SK-N-SH (cell line): ENCODE data around the gene DAB1. TPM values are rescaled to one million over a fixed set of nuclear protein-coding genes. Genes with fewer than 3 reads are reported as not detected.

ENCODE experiments used
- CTCF ChIA-PET: fragments of 300-600, 350-600 bp; formaldehyde crosslinking; extraction: SDS; loops from one replicate; lab custom pipeline; 2021; lab: Yijun Ruan, JAX
- POLR2A ChIA-PET: fragments of 350-600 bp; sonication (Branson Sonifier 250); formaldehyde crosslinking; extraction: SDS; loops from one replicate; lab custom pipeline; 2020; ENCODE audit warnings: antibody characterized with exemption, inconsistent platforms; lab: Yijun Ruan, JAX
- DNase-seq: peaks from one replicate; pipeline ENCODE4 v3.0.0; 2012
- H2AFZ ChIP-seq: fragments of 200-600 bp; sonication (generic); 2 replicates; pipeline ENCODE4 v1.8.1; 2016; ENCODE audit warnings: antibody characterized with exemption, mild to moderate bottlenecking, low read depth
- H3F3A ChIP-seq: fragments of 200-600 bp; sonication (generic); replicated peaks from 2 replicates; pipeline ENCODE3; 2016; ENCODE audit warnings: antibody characterized with exemption, mild to moderate bottlenecking; ENCODE audit not compliant: insufficient read depth
- H3K27ac ChIP-seq, 2 experiments: fragments of 200-500 bp in 1 of 2; fragments of 200-600 bp in 1 of 2; sonication (Bioruptor generic) in 1 of 2; sonication (generic), shearing (Covaris generic) in 1 of 2; 2 replicates each; pipeline versions ENCODE4 v1.5.1 to v1.6.1; 2014 to 2016; ENCODE audit warnings: low read depth in 2 of 2, inconsistent platforms in 1 of 2, low read length in 1 of 2, mild to moderate bottlenecking in 1 of 2, mixed read lengths in 1 of 2
- H3K27me3 ChIP-seq: fragments of 200-600 bp; sonication (generic), shearing (Covaris generic); 2 replicates; pipeline ENCODE4 v1.6.1; 2016; ENCODE audit warnings: mixed run types; ENCODE audit not compliant: insufficient read depth
- H3K36me3 ChIP-seq, 2 experiments: fragments of 200-500 bp in 1 of 2; fragments of 200-600 bp in 1 of 2; sonication (Bioruptor generic) in 1 of 2; sonication (generic) in 1 of 2; replicated peaks in 1 of 2; 2 replicates each; pipeline versions ENCODE3 to v1.5.1; 2014 to 2016; ENCODE audit warnings: low read length in 1 of 2, mild to moderate bottlenecking in 1 of 2; ENCODE audit not compliant: insufficient read depth in 2 of 2, control insufficient read depth in 1 of 2
- H3K4me1 ChIP-seq, 2 experiments: fragments of 200-500 bp in 1 of 2; fragments of 200-600 bp in 1 of 2; sonication (Bioruptor generic) in 1 of 2; sonication (generic), shearing (Covaris generic) in 1 of 2; 2 replicates each; pipeline versions ENCODE4 v1.5.1 to v1.6.1; 2014 to 2016; ENCODE audit warnings: low read depth in 1 of 2, low read length in 1 of 2, mixed run types in 1 of 2; ENCODE audit not compliant: insufficient read depth in 2 of 2, control insufficient read depth in 1 of 2
- H3K4me2 ChIP-seq: fragments of 200-600 bp; sonication (generic), shearing (Covaris generic); 2 replicates; pipeline ENCODE4 v1.6.1; 2017; ENCODE audit warnings: mixed run types
- H3K4me3 ChIP-seq, 2 experiments: fragments of 200-500 bp in 1 of 2; fragments of 200-600 bp in 1 of 2; sonication (Bioruptor generic) in 1 of 2; sonication (generic), shearing (Covaris generic) in 1 of 2; 2 replicates each; pipeline versions ENCODE4 v1.5.1 to v1.8.1; 2014 to 2016; ENCODE audit warnings: low read depth in 2 of 2, inconsistent platforms in 1 of 2, low read length in 1 of 2, mild to moderate bottlenecking in 1 of 2, mixed read lengths in 1 of 2, moderate library complexity in 1 of 2
- H3K79me2 ChIP-seq: fragments of 200-600 bp; sonication (generic); 2 replicates; pipeline ENCODE4 v1.8.1; 2017; ENCODE audit warnings: mild to moderate bottlenecking; ENCODE audit not compliant: insufficient read depth
- H3K9ac ChIP-seq: fragments of 200-600 bp; sonication (generic); 2 replicates; pipeline ENCODE4 v1.6.1; 2017; ENCODE audit warnings: mixed run types
- H3K9me2 ChIP-seq: fragments of 200-600 bp; sonication (generic); 2 replicates; pipeline ENCODE4 v1.6.1; 2017; ENCODE audit warnings: mixed run types
- H3K9me3 ChIP-seq: fragments of 200-600 bp; sonication (generic); 2 replicates; pipeline ENCODE4 v1.6.1; 2017; ENCODE audit warnings: mixed run types, mild to moderate bottlenecking, moderate library complexity
- H4K20me1 ChIP-seq: fragments of 200-600 bp; sonication (generic); 2 replicates; pipeline ENCODE4 v1.6.1; 2017; ENCODE audit warnings: mild to moderate bottlenecking, mixed run types; ENCODE audit not compliant: insufficient read depth
- CHD2 ChIP-seq: fragments of 150-350 bp; IDR thresholded peaks from 2 replicates; pipeline ENCODE4 v1.6.1; 2018; ENCODE audit warnings: low read length; ENCODE audit not compliant: partially characterized antibody
- CTCF ChIP-seq: fragments of 200-600 bp; sonication (generic); IDR thresholded peaks from 2 replicates; pipeline ENCODE4 v1.6.1; 2017; ENCODE audit warnings: antibody characterized with exemption, mild to moderate bottlenecking, moderate library complexity
- ELF1 ChIP-seq: IDR thresholded peaks from 2 replicates; pipeline ENCODE4 v1.4.0; 2012
- FOSL2 ChIP-seq: IDR thresholded peaks from 2 replicates; pipeline ENCODE4 v1.4.0; 2012; ENCODE audit warnings: low read depth, mild to moderate bottlenecking, moderate library complexity, borderline replicate concordance
- JUND ChIP-seq: IDR thresholded peaks from 2 replicates; pipeline ENCODE4 v1.4.0; 2012
- MAX ChIP-seq: IDR thresholded peaks from 2 replicates; pipeline ENCODE4 v1.4.0; 2012; ENCODE audit warnings: low read depth
- MEF2A ChIP-seq: IDR thresholded peaks from 2 replicates; pipeline ENCODE4 v1.4.0; 2012; ENCODE audit warnings: low read depth, borderline replicate concordance
- MXI1 ChIP-seq: IDR thresholded peaks from 2 replicates; pipeline ENCODE4 v1.6.1; 2012; ENCODE audit warnings: mild to moderate bottlenecking, low read depth, low read length, improper control_type of control experiment
- PBX3 ChIP-seq: IDR thresholded peaks from 2 replicates; pipeline ENCODE4; 2012
- POLR2AphosphoS5 ChIP-seq: IDR thresholded peaks from 2 replicates; pipeline ENCODE4 v1.6.1; 2012; ENCODE audit warnings: low read depth, low read length
- RCOR1 ChIP-seq: fragments of 150-350 bp; IDR thresholded peaks from 2 replicates; pipeline ENCODE4 v1.6.1; 2017; ENCODE audit warnings: antibody characterized with exemption, low read length
- RFX5 ChIP-seq: IDR thresholded peaks from 2 replicates; pipeline ENCODE4 v1.6.1; 2012; ENCODE audit warnings: mild to moderate bottlenecking, improper control_type of control experiment, low read length
- RXRA ChIP-seq: IDR thresholded peaks from 2 replicates; pipeline ENCODE4 v1.4.0; 2012; ENCODE audit warnings: low read depth, mild to moderate bottlenecking, borderline replicate concordance
- SMC3 ChIP-seq: IDR thresholded peaks from 2 replicates; pipeline ENCODE4 v1.6.1; 2012; ENCODE audit warnings: low read depth, low read length, improper control_type of control experiment
- TAF1 ChIP-seq: IDR thresholded peaks from 2 replicates; pipeline ENCODE4 v1.6.1; 2012; ENCODE audit warnings: low read depth, mild to moderate bottlenecking, low read length, moderate library complexity, borderline replicate concordance
- TCF12 ChIP-seq: IDR thresholded peaks from 2 replicates; pipeline ENCODE4 v1.4.0; 2012
- USF1 ChIP-seq: IDR thresholded peaks from 2 replicates; pipeline ENCODE4 v1.4.0; 2012; ENCODE audit warnings: low read depth, borderline replicate concordance
- USF2 ChIP-seq: fragments of 150-350 bp; IDR thresholded peaks from 2 replicates; pipeline ENCODE4 v1.6.1; 2017; ENCODE audit warnings: antibody characterized with exemption, low read length, low read depth, borderline replicate concordance
- WGBS: methylation state at CpG from one replicate; pipeline ENCODE4 v1.1.6; 2017; ENCODE audit warnings: low lambda C conversion rate; 5-methylcytosine and 5-hydroxymethylcytosine counted together
- polyA plus RNA-seq, 3 experiments: library from polyadenylated mRNA; depleted of rRNA; stranded (reverse); fragments of >200 nt; gene quantifications; 2 replicates each; pipeline ENCODE4 v1.2.3, GENCODE V29; 2012

The DAB1 gene
- polyA plus RNA-seq, 1 of the 3 experiments (the other 2 are of a cell fraction): 2.9 TPM

- TF ChIP-seq USF2: no peak
- TF ChIP-seq POLR2AphosphoS5: no peak
- no peak for TF ChIP-seq RFX5
- no peak for TF ChIP-seq MAX
- TF ChIP-seq SMC3: no peak
- no peak for TF ChIP-seq TAF1
- no peak for TF ChIP-seq ELF1
- TF ChIP-seq PBX3: no peak
- no peak for TF ChIP-seq CTCF
- TF ChIP-seq, all 33 proteins: peak for 0
Observed at GRCh38 chr1:57093122-57093521, 330.7 kb downstream of the DAB1 start (continued).

GRCh38 chr1:57091642-57092041, 332.2 kb downstream of the DAB1 start:
- H3K4me1 ChIP-seq: no peaks in the 10 kb centered on the region
- 62% methylated on average over 1 of the region's 1 CpG for WGBS
- H3K9me2 ChIP-seq: no peaks in the 10 kb centered on the region
- TF ChIP-seq FOSL2 (no peak), SMC3 (no peak), PBX3 (no peak), MEF2A (no peak), MXI1 (no peak), CHD2 (no peak), POLR2AphosphoS5 (no peak), TCF12 (no peak), RFX5 (no peak), JUND (no peak), RCOR1 (no peak), MAX (no peak), USF1 (no peak), RXRA (no peak), TAF1 (no peak)
- TF ChIP-seq, all 33 proteins: peak for 0
- Histone ChIP-seq H3K36me3 (no peaks in the 10 kb centered on the region), H3K9ac (no peak overlapping the region), H4K20me1 (no peaks in the 10 kb centered on the region), H3K27ac (no peak overlapping the region), H3K9me3 (no peaks in the 10 kb centered on the region), H3F3A (no peaks in the 10 kb centered on the region), H3K79me2 (no peaks in the 10 kb centered on the region), H3K27me3 (no peaks in the 10 kb centered on the region), H3K4me2 (no peak overlapping the region), H3K4me3 (no peak overlapping the region), H2AFZ (no peak overlapping the region)
- no peak for DNase-seq
- ChIA-PET POLR2A (no interaction called here), CTCF (interaction anchor here (1.3 kb wide), 1 partner anchor 24 kb away, joined by 3 read pairs; no protein-coding TSS in a partner anchor)
